Duodenal mucosa (tissue), 2 donors: ENCODE data around the gene CKAP2L.

Source experiments
- H3K27ac ChIP-seq: one replicate; pipeline ENCODE4 v1.7.0; 2013; ENCODE audit warnings: low read depth, low read length
- H3K27me3 ChIP-seq, 2 donors: one replicate each; pipeline ENCODE4 v1.7.0; 2013; ENCODE audit warnings: low read length in 2 of 2, control low read depth in 1 of 2; ENCODE audit not compliant: insufficient read depth in 2 of 2, control insufficient read depth in 1 of 2
- H3K36me3 ChIP-seq, 2 donors: one replicate each; pipeline ENCODE4 v1.7.0; 2013; ENCODE audit warnings: low read length in 2 of 2, control low read depth in 1 of 2; ENCODE audit not compliant: insufficient read depth in 2 of 2, control insufficient read depth in 1 of 2
- H3K4me1 ChIP-seq, 2 donors: one replicate each; pipeline ENCODE4 v1.7.0; 2013; ENCODE audit warnings: low read length in 2 of 2, control low read depth in 1 of 2; ENCODE audit not compliant: insufficient read depth in 2 of 2, control insufficient read depth in 1 of 2
- H3K4me3 ChIP-seq, 2 donors: one replicate each; pipeline ENCODE4 v1.7.0; 2013; ENCODE audit warnings: low read length in 2 of 2, low read depth in 1 of 2
- H3K9ac ChIP-seq, 2 donors: one replicate each; pipeline ENCODE4 v1.7.0; 2013; ENCODE audit warnings: low read length in 2 of 2, low read depth in 1 of 2
- H3K9me3 ChIP-seq, 2 donors: one replicate each; pipeline ENCODE4 v1.7.0; 2013; ENCODE audit warnings: low read length in 2 of 2, control low read depth in 1 of 2; ENCODE audit not compliant: control insufficient read depth in 1 of 2

CKAP2L gene

GRCh38 chr2:112764071-112765044 lies at the start of gene CKAP2L:
TSS of gene CKAP2L (minus strand) at chr2:112764609. CDS start at chr2:112764598, 11 bp downstream.
- H3K36me3 ChIP-seq: no peaks in the 10 kb centered on the region
- no peaks in the 10 kb centered on the region for H3K27me3 ChIP-seq
- H3K9ac ChIP-seq: peak within 1 kb of the TSS; percentile 42 to 59
- no peak within 1 kb of the TSS for H3K27ac ChIP-seq
- peak within 1 kb of the TSS; percentile 80 to 84 for H3K4me3 ChIP-seq
- no peaks in the 10 kb centered on the region for H3K9me3 ChIP-seq
- H3K4me1 ChIP-seq: peaks cover 14 to 17% of the 10 kb centered on the region in 2 donors

- H3K9ac ChIP-seq: no peak overlapping the region
- no peak overlapping the region for H3K27ac ChIP-seq
- H3K36me3 ChIP-seq: no peaks in the 10 kb centered on the region
- H3K4me1 ChIP-seq: peaks cover 12 to 16% of the 10 kb centered on the region in 2 donors
- no peak overlapping the region for H3K4me3 ChIP-seq
- no peaks in the 10 kb centered on the region for H3K27me3 ChIP-seq
- H3K9me3 ChIP-seq: no peaks in the 10 kb centered on the region
Measured at GRCh38 chr2:112813280-112813966, 49.0 kb upstream of the CKAP2L start.

- H3K9me3 ChIP-seq: no peaks in the 10 kb centered on the region
- no peak overlapping the region for H3K4me3 ChIP-seq
- no peaks in the 10 kb centered on the region for H3K27me3 ChIP-seq
- H3K9ac ChIP-seq: no peak overlapping the region
- no peaks in the 10 kb centered on the region for H3K36me3 ChIP-seq
- H3K4me1 ChIP-seq: peaks cover 12 to 16% of the 10 kb centered on the region in 2 donors
- H3K27ac ChIP-seq: no peak overlapping the region
Measured at GRCh38 chr2:112812318-112813267, 48.2 kb upstream of the CKAP2L start.

- Histone ChIP-seq H3K9ac (no peak overlapping the region), H3K4me3 (no peak overlapping the region), H3K27me3 (no peaks in the 10 kb centered on the region), H3K36me3 (no peaks in the 10 kb centered on the region), H3K27ac (no peak overlapping the region), H3K9me3 (no peaks in the 10 kb centered on the region), H3K4me1 (peaks cover 12 to 16% of the 10 kb centered on the region in 2 donors)
Measured at GRCh38 chr2:112811841-112812306, 47.5 kb upstream of the CKAP2L start.

GRCh38 chr2:112811276-112811831 lies 46.9 kb upstream of the CKAP2L start:
- H3K9ac ChIP-seq: no peak overlapping the region
- H3K36me3 ChIP-seq: no peaks in the 10 kb centered on the region
- no peak overlapping the region for H3K27ac ChIP-seq
- H3K27me3 ChIP-seq: no peaks in the 10 kb centered on the region
- peaks cover 12 to 16% of the 10 kb centered on the region in 2 donors for H3K4me1 ChIP-seq
- no peak overlapping the region for H3K4me3 ChIP-seq
- no peaks in the 10 kb centered on the region for H3K9me3 ChIP-seq

- Histone ChIP-seq H3K9me3 (no peaks in the 10 kb centered on the region), H3K27ac (no peak overlapping the region), H3K9ac (no peak overlapping the region), H3K4me3 (no peak overlapping the region), H3K36me3 (no peaks in the 10 kb centered on the region), H3K27me3 (no peaks in the 10 kb centered on the region), H3K4me1 (peaks cover 12 to 16% of the 10 kb centered on the region in 2 donors)
Measured at GRCh38 chr2:112809112-112809511, 44.7 kb upstream of the CKAP2L start.

- Histone ChIP-seq H3K27ac (no peak overlapping the region), H3K4me1 (peaks cover 10% of the 10 kb centered on the region in 2 donors), H3K36me3 (no peaks in the 10 kb centered on the region), H3K9ac (no peak overlapping the region), H3K4me3 (no peak overlapping the region), H3K9me3 (no peaks in the 10 kb centered on the region), H3K27me3 (no peaks in the 10 kb centered on the region)
Measured at GRCh38 chr2:112807233-112807807, 42.9 kb upstream of the CKAP2L start.

GRCh38 chr2:112805542-112805941 lies 41.1 kb upstream of the CKAP2L start:
- Histone ChIP-seq H3K9ac (no peak overlapping the region), H3K27ac (no peak overlapping the region), H3K4me3 (no peak overlapping the region), H3K27me3 (no peaks in the 10 kb centered on the region), H3K4me1 (no peaks in the 10 kb centered on the region), H3K9me3 (no peaks in the 10 kb centered on the region), H3K36me3 (no peaks in the 10 kb centered on the region)
